Brain microvascular endothelial cell (primary cell): ENCODE results near the gene CEP95.

Source experiments
- DNase-seq: peaks from one replicate; pipeline ENCODE4 v3.0.0-alpha.2; 2020
- H3K27ac ChIP-seq: fragments of 250-450 bp; sonication (Bioruptor Pico); 2 replicates; pipeline ENCODE4 v1.5.1; 2020; ENCODE audit warnings: mild to moderate bottlenecking, moderate library complexity
- H3K27me3 ChIP-seq: fragments of 250-450 bp; sonication (Bioruptor Pico); replicated peaks from 2 replicates; pipeline ENCODE4 v1.5.1; 2020; ENCODE audit warnings: mild to moderate bottlenecking
- H3K36me3 ChIP-seq: fragments of 250-450 bp; sonication (Bioruptor Pico); replicated peaks from 2 replicates; pipeline ENCODE4 v1.5.1; 2020; ENCODE audit warnings: mild to moderate bottlenecking
- H3K4me3 ChIP-seq: 2 replicates; pipeline ENCODE4 v1.5.1; 2011; ENCODE audit warnings: low read depth, mild to moderate bottlenecking, control low read depth, low read length, moderate library complexity
- CTCF ChIP-seq: IDR thresholded peaks from 2 replicates; pipeline ENCODE4 v1.5.1; 2011; ENCODE audit warnings: low read depth, mild to moderate bottlenecking, moderate library complexity, low read length, control low read depth, inconsistent platforms; ENCODE audit errors: missing control alignments
- in situ Hi-C: cut with HindIII; loops from 2 replicates; pipeline ENCODE4 v1.10.0; 2017; ENCODE audit warnings: low sequenced_read_pairs, low pct_ligation_motif_present

Gene CEP95

GRCh38 chr17:64579917-64580316, 73.1 kb downstream of the CEP95 start:
- TF ChIP-seq CTCF, result no peak
- H3K36me3 ChIP-seq, result peaks cover 77% of the 10 kb centered on the region
- H3K4me3 ChIP-seq, result no peak overlapping the region
- no peak overlapping the region for H3K27ac ChIP-seq
- DNase-seq, result no peak
- H3K27me3 ChIP-seq, result no peaks in the 10 kb centered on the region
- in situ Hi-C loops, result no loop called here

DNA sequence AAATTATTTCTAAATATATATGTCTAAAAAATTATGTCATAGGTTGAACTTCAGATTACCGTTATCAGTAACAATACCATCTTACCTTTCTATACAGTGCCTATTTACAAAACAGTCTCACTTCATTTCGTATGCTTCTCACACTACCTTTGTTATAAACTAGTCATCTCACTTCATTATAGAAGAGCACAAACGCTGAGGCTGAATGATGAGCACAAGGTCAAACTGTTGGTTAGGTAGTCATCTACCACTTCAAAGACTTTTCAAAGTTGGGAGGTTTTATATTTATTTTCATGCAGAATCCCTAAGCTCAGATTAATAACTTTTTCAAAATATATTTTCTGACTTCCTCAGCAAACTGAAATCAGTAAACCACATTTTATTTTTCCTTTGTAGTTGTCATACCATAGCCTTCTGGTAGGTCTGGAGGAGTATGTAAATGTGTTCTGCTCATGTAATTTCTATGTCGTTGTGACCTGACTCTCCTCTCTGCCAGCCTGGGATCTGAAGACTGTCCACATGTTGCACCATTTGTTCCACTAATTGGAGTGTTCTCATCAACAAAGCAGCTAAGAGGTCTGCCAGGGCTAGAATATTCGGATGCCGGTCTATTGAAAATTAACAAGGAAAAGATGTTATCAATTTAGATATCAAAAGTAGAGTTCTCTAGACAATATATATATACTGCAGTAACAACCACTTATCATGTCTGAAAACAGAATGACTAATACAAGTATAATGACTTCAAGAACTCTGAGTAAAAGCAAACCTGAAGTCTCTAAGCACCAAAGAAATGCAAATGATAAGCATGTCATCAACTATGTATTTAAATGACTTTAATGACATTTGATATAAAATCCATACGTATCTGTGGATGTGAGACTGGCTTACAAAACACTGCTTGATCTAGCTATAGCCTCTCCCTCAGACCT, 73.9 kb downstream of the CEP95 start:
- DNase-seq, result no peak
- Histone ChIP-seq H3K4me3 (no peak overlapping the region), H3K36me3 (peaks cover 77% of the 10 kb centered on the region), H3K27me3 (no peaks in the 10 kb centered on the region), H3K27ac (peak overlapping the region; percentile 25)
- in situ Hi-C loops, result no loop called here
- TF ChIP-seq CTCF, result no peak

DNA sequence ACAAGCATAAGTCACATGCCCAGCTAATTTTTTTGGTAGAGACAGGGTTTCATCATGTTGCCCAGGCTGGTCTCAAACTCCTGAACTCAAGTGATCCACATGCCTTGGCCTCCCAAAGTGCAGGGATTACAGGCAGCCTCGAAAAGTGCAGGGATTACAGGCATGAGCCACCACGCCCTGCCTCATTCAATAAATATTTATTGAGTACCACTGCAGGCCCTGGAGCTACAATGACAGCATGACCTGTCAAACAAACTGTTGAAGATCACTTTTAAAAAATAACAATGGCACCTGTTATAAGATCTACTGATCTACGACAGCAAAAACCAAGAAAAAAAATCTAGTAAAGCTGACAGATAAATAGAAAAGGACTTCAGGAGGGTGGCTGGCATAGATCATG, 76.3 kb downstream of the CEP95 start:
- Histone ChIP-seq H3K36me3 (peaks cover 65% of the 10 kb centered on the region), H3K27me3 (no peaks in the 10 kb centered on the region), H3K27ac (no peak overlapping the region), H3K4me3 (no peak overlapping the region)
- no peak for DNase-seq
- in situ Hi-C loops, result no loop called here
- TF ChIP-seq CTCF, result no peak

GRCh38 chr17:64585146-64585545, 78.4 kb downstream of the CEP95 start:
- H3K27ac ChIP-seq, result no peak overlapping the region
- H3K27me3 ChIP-seq, result no peaks in the 10 kb centered on the region
- H3K36me3 ChIP-seq, result peaks cover 62% of the 10 kb centered on the region
- no peak for TF ChIP-seq CTCF
- in situ Hi-C loops, result no loop called here
- H3K4me3 ChIP-seq, result no peak overlapping the region
- DNase-seq, result no peak
